NCI-H1105 treated with DMSO at 0.1 percent for 48 hours (cell line): ENCODE measurements around the gene CELF4.
A peak's percentile ranks its signal among the peaks of the same experiment; 100 is the strongest.

ENCODE experiments used
- DNase-seq: peaks from one replicate; lab custom pipeline; 2025; lab: John Stamatoyannopoulos, UW

The CELF4 gene

DNA sequence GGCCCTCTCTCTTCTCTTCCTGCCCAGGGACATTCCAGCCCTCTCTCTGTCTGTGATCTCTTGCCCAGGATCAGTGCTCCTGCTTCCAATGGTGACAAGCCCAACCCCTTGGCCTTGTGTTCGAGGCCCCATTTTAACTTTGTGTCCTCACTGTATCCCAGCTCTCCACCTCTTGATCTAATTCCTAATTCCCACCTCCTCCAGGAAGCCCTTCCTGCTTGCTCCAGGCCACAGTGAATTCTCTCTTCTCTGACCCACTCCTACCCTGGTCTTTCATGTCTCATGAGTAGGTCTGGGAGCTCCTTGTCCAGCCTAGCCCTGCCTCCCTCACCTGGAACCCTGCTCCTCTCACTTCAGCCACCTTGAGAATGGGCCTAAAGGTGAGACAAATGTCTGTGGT, 249.1 kb downstream of the CELF4 start:
- DNase-seq: no peak

DNA sequence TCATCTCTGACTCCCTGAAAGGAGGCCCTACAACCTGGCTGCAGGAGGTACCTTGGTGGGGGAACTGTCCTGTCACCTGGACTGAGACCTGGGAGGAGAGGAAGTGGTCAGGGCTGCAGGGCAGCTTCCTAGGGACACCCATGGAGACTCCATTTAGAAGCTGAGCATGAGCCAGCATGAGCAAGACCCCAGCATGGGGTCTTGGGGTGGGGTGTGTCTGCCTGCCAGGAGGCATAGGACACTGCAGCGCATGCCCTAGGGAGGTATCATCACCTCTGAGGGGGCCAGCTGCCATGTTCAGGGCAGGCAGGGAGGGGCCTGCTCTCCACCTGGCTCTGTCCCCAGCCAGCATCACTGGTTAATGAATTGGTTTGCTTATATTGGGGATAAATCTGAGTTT, 249.7 kb downstream of the CELF4 start:
- DNase-seq: no peak

GRCh38 chr18:37314534-37314933, 251.1 kb downstream of the CELF4 start:
- no peak for DNase-seq

DNA sequence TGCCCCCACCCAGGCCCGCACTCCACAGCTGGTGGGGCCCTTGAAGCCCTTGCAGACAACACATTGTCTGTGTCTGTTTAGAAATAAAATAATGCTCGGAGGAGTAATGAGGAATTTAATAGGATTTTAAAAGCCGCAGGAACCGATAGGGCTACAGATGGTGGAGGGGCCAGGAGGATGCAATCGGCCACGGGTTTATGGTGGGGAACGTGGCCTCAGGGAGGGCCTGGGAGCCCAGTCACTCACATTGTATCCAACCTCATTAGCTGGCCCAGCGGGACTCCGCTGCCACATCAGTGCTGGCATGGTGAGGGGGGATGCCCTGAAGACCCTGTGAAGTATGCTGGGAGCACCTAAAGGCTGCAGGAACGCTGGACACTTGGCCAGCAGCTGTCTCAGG, 252.0 kb downstream of the CELF4 start:
- DNase-seq: no peak

DNA sequence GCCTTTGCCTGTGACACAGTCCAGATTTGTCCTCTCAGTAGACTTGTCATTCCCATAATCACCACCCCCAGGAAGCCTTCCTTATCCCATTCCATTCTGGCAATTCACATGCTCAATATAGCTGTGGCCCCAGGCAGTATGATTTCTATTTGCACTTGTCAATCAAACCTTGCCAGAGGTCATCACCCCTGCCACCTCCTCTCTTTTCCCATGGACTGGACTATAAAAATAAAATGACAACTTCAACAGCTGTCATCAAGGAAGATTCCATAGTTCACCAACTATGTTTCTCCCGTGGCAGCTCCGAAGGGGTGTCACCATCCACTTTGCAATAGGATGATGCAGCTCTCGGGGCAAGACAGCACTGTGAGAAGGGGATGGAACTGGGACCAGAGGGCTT, 255.7 kb downstream of the CELF4 start:
- no peak for DNase-seq

DNA sequence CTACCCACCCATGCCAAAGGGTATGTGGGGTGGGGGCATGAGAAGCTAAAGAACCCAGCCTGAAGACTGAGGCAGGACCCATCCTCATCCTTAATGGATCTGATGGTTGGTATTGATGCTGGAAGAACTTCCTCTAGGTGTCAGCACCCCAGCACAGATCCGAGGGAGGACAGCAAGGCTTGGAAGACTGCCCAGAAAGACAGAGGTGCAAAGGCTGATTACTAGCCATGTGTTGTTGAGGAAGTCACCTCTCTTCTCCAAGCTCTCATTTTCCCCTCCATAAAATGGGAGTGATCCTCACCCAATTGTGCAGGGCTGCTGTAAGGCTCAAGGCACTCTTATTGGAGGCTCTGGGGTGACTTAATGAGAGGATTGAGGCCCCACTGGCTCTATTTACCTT, 256.5 kb downstream of the CELF4 start:
- no peak for DNase-seq

- DNase-seq: no peak
Measured at GRCh38 chr18:37307181-37307580, 258.4 kb downstream of the CELF4 start.

GRCh38 chr18:37306432-37306831, 259.2 kb downstream of the CELF4 start:
- no peak for DNase-seq

DNA sequence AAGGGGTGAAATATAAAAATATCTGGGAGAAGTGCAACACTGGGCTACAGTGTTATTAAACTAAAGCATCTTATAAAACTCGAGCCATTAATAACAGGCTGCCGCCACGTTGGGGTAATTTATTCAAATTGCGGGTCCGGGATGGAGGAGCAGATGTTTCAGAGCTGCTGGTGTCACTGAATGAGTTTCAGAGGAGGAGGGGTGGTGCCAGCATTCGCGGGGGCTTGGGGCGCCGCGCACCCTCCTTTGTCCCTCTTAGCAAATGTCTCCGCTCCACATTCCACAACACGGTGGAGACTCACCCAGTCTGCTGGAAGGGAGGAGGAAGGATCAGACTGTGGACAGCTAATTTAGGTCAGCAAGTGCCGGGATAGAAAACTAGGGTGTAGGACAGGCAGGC, 260.5 kb downstream of the CELF4 start:
- no peak for DNase-seq

GRCh38 chr18:37304012-37304680, 261.5 kb downstream of the CELF4 start:
- DNase-seq: no peak

- no peak for DNase-seq
Measured at GRCh38 chr18:37303009-37303408, 262.6 kb downstream of the CELF4 start.

GRCh38 chr18:37302519-37302918, 263.1 kb downstream of the CELF4 start:
- DNase-seq: no peak

DNA sequence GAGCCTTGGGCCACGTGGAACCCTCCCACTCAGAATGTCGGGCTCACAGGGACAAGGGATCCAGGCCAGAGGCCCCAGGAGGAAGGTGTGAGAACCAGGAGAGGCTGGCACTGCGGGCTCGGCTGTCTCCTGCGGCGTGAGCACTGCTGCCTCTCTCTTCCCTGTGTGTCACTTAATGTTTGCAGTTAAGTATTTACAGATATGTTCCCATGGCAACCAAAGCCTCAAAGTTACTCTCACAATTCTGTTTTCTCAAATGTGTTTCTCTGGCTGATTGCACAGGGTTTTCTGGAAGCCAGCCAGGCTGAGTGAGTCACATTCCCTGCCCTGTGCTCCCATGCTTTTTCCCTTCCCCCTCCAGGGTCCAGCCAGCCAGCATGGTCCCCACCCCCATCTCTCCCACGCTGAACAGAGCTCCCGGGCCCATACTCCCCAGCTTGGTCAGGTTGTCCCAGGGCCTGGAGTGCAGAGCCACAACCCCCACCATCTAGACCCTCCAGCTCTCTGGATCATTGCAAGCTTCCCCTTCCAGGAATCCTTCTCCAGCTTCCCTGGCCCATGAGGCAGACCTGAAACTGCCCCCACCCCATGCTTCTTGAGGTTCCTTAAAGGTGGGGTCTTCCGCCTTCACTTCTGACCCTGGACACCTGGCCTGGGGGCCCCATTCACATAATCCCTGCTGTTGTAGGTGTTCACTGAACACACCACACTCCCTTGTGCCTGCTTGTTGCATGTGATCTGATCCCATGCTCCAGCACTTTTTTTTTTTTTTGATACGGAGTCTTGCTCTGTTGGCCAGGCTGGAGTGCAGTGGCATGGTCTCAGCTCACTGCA, 265.9 kb downstream of the CELF4 start:
- DNase-seq: peak; percentile 98

GRCh38 chr18:37298816-37299215, 266.8 kb downstream of the CELF4 start:
- no peak for DNase-seq

DNA sequence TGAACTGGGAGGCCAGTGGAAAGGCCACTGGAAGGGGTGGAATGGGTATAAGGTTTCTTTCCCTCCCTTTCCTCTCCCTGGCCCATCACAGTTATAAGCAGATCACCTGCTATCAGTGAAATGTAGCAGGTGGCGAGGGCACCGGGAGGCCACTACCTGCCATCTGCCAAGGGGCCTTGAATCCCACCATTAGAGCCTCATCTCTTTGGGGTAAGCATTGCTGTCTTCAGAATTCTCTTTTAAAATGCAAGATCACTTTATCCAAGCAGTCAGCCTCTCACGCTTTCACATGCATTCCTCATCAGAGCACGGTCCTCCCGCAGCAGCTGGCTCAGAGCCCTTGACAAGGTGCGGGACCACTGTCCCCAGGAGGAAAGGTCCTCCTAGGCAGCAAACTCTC, 268.5 kb downstream of the CELF4 start:
- no peak for DNase-seq

DNA sequence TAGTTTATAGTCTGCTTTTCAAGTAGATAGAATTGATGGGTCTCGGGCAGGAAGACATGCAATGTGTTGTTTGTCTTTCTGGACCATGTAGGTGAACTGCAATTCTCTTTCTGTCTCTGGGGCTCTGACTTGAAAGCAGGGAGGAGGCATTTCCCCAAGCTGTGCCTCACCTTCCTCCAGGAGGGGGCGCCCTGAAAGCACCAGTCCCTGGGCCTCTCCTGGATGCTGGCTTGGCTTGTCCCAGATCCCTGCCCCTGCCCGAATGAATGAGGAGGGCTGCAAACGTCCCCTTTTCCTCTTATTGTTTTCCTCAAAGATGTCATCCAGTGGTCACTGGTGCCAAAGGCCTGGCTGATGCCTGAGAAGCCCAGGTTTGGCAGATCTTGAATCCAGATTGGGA, 270.6 kb downstream of the CELF4 start:
- DNase-seq: no peak

DNA sequence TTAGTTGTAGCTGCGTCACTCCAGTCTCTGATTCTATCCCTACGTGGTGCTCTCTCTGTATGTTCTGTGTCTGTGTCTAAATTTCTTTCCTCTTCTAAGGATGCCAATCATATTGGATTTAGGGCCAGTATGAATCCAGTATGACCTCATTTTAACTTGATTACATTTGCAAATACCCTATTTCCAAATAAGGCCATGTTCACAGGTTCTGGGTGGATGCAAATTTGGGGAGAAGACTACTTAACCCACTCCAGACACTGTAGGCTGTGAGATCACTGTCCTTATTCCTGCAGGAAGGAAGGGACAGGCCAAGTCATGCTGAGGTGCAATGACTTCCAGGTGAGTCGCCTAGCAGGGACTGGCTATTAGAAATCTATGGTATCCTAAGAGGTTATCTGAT, 272.2 kb downstream of the CELF4 start:
- no peak for DNase-seq

DNA sequence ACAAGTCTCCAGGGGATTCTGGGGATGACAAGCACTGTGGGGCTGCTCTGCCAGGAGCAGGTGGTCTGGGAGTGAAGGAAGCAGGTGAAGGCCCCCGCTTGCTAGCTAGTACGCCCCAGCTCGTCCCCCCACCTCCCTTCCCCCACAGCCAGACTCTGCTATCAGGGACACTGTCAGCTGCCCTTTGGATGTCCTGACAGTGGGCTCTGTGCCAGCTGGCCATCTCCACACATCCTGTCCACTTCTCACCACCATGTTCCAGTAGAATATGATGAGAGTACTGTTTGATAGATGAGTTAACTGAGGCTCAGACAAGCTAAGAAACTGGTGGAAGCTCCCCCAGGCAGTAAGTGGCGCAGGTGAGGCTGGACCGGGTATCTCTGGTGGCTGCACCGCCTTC, 276.2 kb downstream of the CELF4 start:
- no peak for DNase-seq

GRCh38 chr18:37287601-37288000, 278.0 kb downstream of the CELF4 start:
- no peak for DNase-seq

GRCh38 chr18:37286801-37287200, 278.8 kb downstream of the CELF4 start:
- no peak for DNase-seq

GRCh38 chr18:37285825-37286224, 279.8 kb downstream of the CELF4 start:
- no peak for DNase-seq

- no peak for DNase-seq
Measured at GRCh38 chr18:37284260-37284659, 281.3 kb downstream of the CELF4 start.

DNA sequence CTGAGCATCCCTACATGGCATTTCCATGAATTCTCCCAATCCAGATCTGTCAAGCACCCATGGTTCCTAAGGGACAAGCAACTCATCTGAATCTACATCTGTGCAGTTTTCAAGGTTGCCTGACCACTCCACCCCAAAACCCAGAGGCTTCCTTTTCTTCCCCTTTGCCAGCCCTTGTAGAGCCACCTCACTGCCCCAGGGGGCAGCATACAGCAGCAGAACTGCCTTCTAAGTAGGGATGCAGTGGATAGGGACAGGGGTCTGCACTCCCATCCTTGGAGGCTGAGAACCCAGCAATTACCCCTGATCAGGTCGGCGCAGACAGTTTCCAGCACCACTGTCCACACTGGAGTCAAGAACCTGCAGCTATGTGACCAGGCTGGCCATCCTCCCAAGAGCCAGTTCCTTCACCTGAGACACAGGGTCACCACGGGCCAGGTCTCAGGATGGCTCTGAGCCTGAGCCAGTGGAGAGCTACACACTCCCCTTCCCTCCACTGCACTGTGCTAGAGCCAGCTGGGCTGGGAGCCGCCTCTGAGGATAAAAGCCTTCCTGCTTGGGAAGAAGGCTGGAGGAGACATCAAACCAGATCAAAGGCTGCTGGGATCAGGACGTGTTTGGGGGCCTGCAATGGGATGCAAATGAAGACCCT, 283.1 kb downstream of the CELF4 start:
- DNase-seq: no peak
